GM12878 (cell line): Measurements from ENCODE around the gene KRTAP5-10. TPM values are rescaled to one million over a fixed set of nuclear protein-coding genes. Genes with fewer than 3 reads are reported as not detected.
"Not testable (repeated sequence)": the region's sequence is repeated elsewhere in the genome, so short reads cannot be mapped to it uniquely, and the experiment has no call there.

Experiments
- ATAC-seq: fragments of 200-7000 bp; cut with Tn5 transposase; 3 replicates; pipeline ENCODE4 v1.9.1; 2020; ENCODE audit warnings: mild to moderate bottlenecking, moderate library complexity
- BruUV-seq: library from RNA; stranded (reverse); fragments of 400-500 nt; replicated peaks from 2 replicates; lab custom pipeline; 2021; lab: Mats Ljungman, UMichigan
- CTCF ChIA-PET: fragments of 300-600 bp; sonication (Branson Sonifier 250); formaldehyde crosslinking; extraction: SDS; loops from one replicate; lab custom pipeline; 2021; ENCODE audit warnings: inconsistent platforms; lab: Yijun Ruan, JAX
- POLR2A ChIA-PET: fragments of 350-600 bp; formaldehyde crosslinking; extraction: SDS; loops from one replicate; lab custom pipeline; 2021; ENCODE audit warnings: inconsistent platforms; lab: Charles Lee
- RAD21 ChIA-PET: fragments of 300-600 bp; sonication (Branson Sonifier 250); formaldehyde crosslinking; loops from one replicate; lab custom pipeline; 2023; ENCODE audit warnings: antibody characterized with exemption; ENCODE audit not compliant: unreplicated experiment; lab: Charles Lee
- SMC1A ChIA-PET: fragments of 300-600 bp; sonication (Branson Sonifier 250); formaldehyde crosslinking; loops from one replicate; lab custom pipeline; 2023; ENCODE audit not compliant: unreplicated experiment, uncharacterized antibody; lab: Charles Lee
- DNase-seq: peaks from one replicate; pipeline ENCODE4 v3.0.0-alpha.2; 2011; ENCODE audit warnings: low read depth, low spot score
- FAIRE-seq: peaks from 3 replicates; lab custom pipeline; 2011; peaks lifted over from hg19 to GRCh38; lab: Jason Lieb, UNC
- H2AFZ ChIP-seq: 2 replicates; pipeline ENCODE4 v1.6.0; 2011; ENCODE audit warnings: low read depth, low read length, control low read depth; ENCODE audit not compliant: control insufficient read depth
- H3K27ac ChIP-seq: 2 replicates; pipeline ENCODE4 v1.5.1; 2011; ENCODE audit warnings: control low read depth; ENCODE audit not compliant: control insufficient read depth, insufficient read depth
- H3K27me3 ChIP-seq, 2 experiments: replicated peaks in 1 of 2; 2 replicates each; pipeline versions ENCODE4 v1.6.0 to v1.6.1; 2011; ENCODE audit warnings: low read length in 1 of 2; ENCODE audit not compliant: control insufficient read depth in 2 of 2, insufficient read depth in 2 of 2
- H3K36me3 ChIP-seq, 2 experiments: 2 replicates each; pipeline ENCODE4 v1.5.1; 2011; ENCODE audit warnings: low read length in 1 of 2; ENCODE audit not compliant: control insufficient read depth in 2 of 2, insufficient read depth in 2 of 2
- H3K4me1 ChIP-seq: 2 replicates; pipeline ENCODE4 v1.6.1; 2011; ENCODE audit warnings: mild to moderate bottlenecking, low read length, moderate library complexity, mixed read lengths; ENCODE audit not compliant: control insufficient read depth, insufficient read depth
- H3K4me2 ChIP-seq: 2 replicates; pipeline ENCODE4 v1.6.0; 2011; ENCODE audit warnings: control low read depth; ENCODE audit not compliant: control insufficient read depth, insufficient read depth
- H3K4me3 ChIP-seq: fragments of 200-600 bp; sonication (generic); 2 replicates; pipeline ENCODE4 v1.5.1; 2016
- H3K79me2 ChIP-seq: 2 replicates; pipeline ENCODE4 v1.6.0; 2011; ENCODE audit warnings: low read length; ENCODE audit not compliant: control insufficient read depth, insufficient read depth
- H3K9ac ChIP-seq: 2 replicates; pipeline ENCODE4 v1.8.0; 2011; ENCODE audit warnings: low read length, control low read depth, mixed read lengths; ENCODE audit not compliant: control insufficient read depth, insufficient read depth
- H3K9me3 ChIP-seq: replicated peaks from 3 replicates; pipeline ENCODE4 v1.5.1; 2011; ENCODE audit warnings: mild to moderate bottlenecking, low read length; ENCODE audit not compliant: control insufficient read depth, insufficient read depth
- H4K20me1 ChIP-seq: 2 replicates; pipeline ENCODE4 v1.6.0; 2011; ENCODE audit not compliant: control insufficient read depth, insufficient read depth
- WGBS: methylation state at CpG from one replicate; pipeline ENCODE4 v1.1.6; 2016; ENCODE audit warnings: low lambda C conversion rate; ENCODE audit not compliant: insufficient replicate concordance, insufficient coverage; ENCODE audit errors: missing lambda C conversion rate; 5-methylcytosine and 5-hydroxymethylcytosine counted together
- in situ Hi-C: fragments of 300-500 bp; cut with MboI; formaldehyde crosslinking; loops from 9 replicates; pipeline ENCODE4 v1.14.3; 2018; ENCODE audit warnings: mixed read lengths
- intact Hi-C: fragments of 100-400 bp; cut with micrococcal nuclease; formaldehyde crosslinking; loops from one replicate; pipeline ENCODE4 v1.14.2; 2022; ENCODE audit not compliant: unreplicated experiment
- polyA plus RNA-seq, 11 experiments: library from polyadenylated mRNA; depleted of rRNA in 4 of 11; unstranded in 6 of 11; stranded (reverse) in 5 of 11; fragments of >200 nt; fragmentation: Nextera tagmentation in 4 of 11; fragmentation: Illumina TruSeq in 1 of 11; extraction: Ambion mirVana in 4 of 11; extraction: Trizol in 1 of 11; gene quantifications; 1 replicate in 1 of 11; 2 replicates in 10 of 11; pipeline versions ENCODE4 v1.2.1 to v1.2.3, GENCODE V29; 2011 to 2016; ENCODE audit warnings: inconsistent platforms in 2 of 11, missing spikeins in 2 of 11, low read depth in 1 of 11
- small RNA-seq: library from RNA; depleted of rRNA; stranded (forward); fragments of <200 nt; gene quantifications from one replicate; pipeline ENCODE3, GENCODE V24; 2014
- total RNA-seq, 4 experiments: library from RNA; depleted of rRNA in 3 of 4; stranded (reverse); fragments of >200 nt in 3 of 4; fragmentation: Illumina TruSeq in 1 of 4; extraction: Trizol in 1 of 4; gene quantifications; 2 replicates each; pipeline versions ENCODE4 v1.2.1 to v1.2.3, GENCODE V29; 2013 to 2021

Gene KRTAP5-10
- total and polyA plus RNA-seq, 10 of the 15 experiments (the other 5 are each of a cell fraction or from before 2014, with no cell fraction given) = 0.06 to 0.10 (median 0.06) TPM; not detected in 7

GRCh38 chr11:71615003-71615402 lies 49.6 kb downstream of the KRTAP5-10 start:
- FAIRE-seq, H2AFZ ChIP-seq, SMC1A ChIA-PET, H3K79me2 ChIP-seq, H3K4me1 ChIP-seq, H3K4me3 ChIP-seq, DNase-seq, ATAC-seq, BruUV-seq, H3K4me2 ChIP-seq, H3K9ac ChIP-seq, H4K20me1 ChIP-seq, CTCF ChIA-PET, H3K9me3 ChIP-seq, intact Hi-C loops, RAD21 ChIA-PET, H3K27me3 ChIP-seq, POLR2A ChIA-PET, H3K27ac ChIP-seq, H3K36me3 ChIP-seq: not testable (repeated sequence)
- in situ Hi-C loops = loop anchor here (10.0 kb wide), 1 partner anchor 120 kb away; no protein-coding TSS in a partner anchor
- WGBS = 52% methylated on average over 12 of the region's 12 CpGs

Small RNAs within 50 kb of the gene (small RNA-seq; reads per million reads assigned to genes)
- gene AP000867.1 = not detected
- gene KRTAP5-14P = not detected

Other genes with a start within 250 kb of the KRTAP5-10 start
- 86.7 and 92.6 TPM in 2 replicates for gene DHCR7, start 117.2 kb upstream of the KRTAP5-10 start, total RNA-seq (2014; rRNA removed)
- gene DHCR7, start 117.2 kb upstream of the KRTAP5-10 start, total RNA-seq (2014; rRNA removed; fragmentation: Illumina TruSeq; extraction: Trizol) = 30.7 and 31.2 TPM in 2 replicates
- 115 and 126 TPM in 2 replicates for gene DHCR7, start 117.2 kb upstream of the KRTAP5-10 start, total RNA-seq (2021)
- 36.1 and 106 TPM in 2 replicates for gene DHCR7, start 117.2 kb upstream of the KRTAP5-10 start, polyA plus RNA-seq (2011; rRNA removed)
- gene DHCR7, start 117.2 kb upstream of the KRTAP5-10 start, polyA plus RNA-seq (2014; fragmentation: Illumina TruSeq; extraction: Trizol) = 54.0 and 92.0 TPM in 2 replicates
- gene DHCR7, start 117.2 kb upstream of the KRTAP5-10 start, polyA plus RNA-seq (2014; fragmentation: Nextera tagmentation; extraction: Ambion mirVana) = 10 to 100 TPM in 1 of 2 experiments, 1 to 10 TPM in 1; 4.2 to 13.8 TPM
- gene DHCR7, start 117.2 kb upstream of the KRTAP5-10 start, polyA plus RNA-seq (2014; rRNA removed) = 67.8 and 79.5 TPM in 2 replicates
- gene DHCR7, start 117.2 kb upstream of the KRTAP5-10 start, polyA plus RNA-seq (2016; fragmentation: Nextera tagmentation; extraction: Ambion mirVana) = 10 to 100 TPM; 46.1 to 47.8 TPM
- gene NADSYN1, start 112.4 kb upstream of the KRTAP5-10 start, total RNA-seq (2014; rRNA removed) = 83.2 and 89.2 TPM in 2 replicates
- gene NADSYN1, start 112.4 kb upstream of the KRTAP5-10 start, total RNA-seq (2014; rRNA removed; fragmentation: Illumina TruSeq; extraction: Trizol) = 57.4 and 57.5 TPM in 2 replicates
- 83.1 and 90.2 TPM in 2 replicates for gene NADSYN1, start 112.4 kb upstream of the KRTAP5-10 start, total RNA-seq (2021)
- 62.0 and 75.2 TPM in 2 replicates for gene NADSYN1, start 112.4 kb upstream of the KRTAP5-10 start, polyA plus RNA-seq (2011; rRNA removed)
- gene NADSYN1, start 112.4 kb upstream of the KRTAP5-10 start, polyA plus RNA-seq (2014; fragmentation: Illumina TruSeq; extraction: Trizol) = 51.4 and 57.4 TPM in 2 replicates
- gene NADSYN1, start 112.4 kb upstream of the KRTAP5-10 start, polyA plus RNA-seq (2014; fragmentation: Nextera tagmentation; extraction: Ambion mirVana) = 10 to 100 TPM; 12.2 to 18.8 TPM
- 88.9 and 89.0 TPM in 2 replicates for gene NADSYN1, start 112.4 kb upstream of the KRTAP5-10 start, polyA plus RNA-seq (2014; rRNA removed)
- 10 to 100 TPM; 66.7 to 72.3 TPM for gene NADSYN1, start 112.4 kb upstream of the KRTAP5-10 start, polyA plus RNA-seq (2016; fragmentation: Nextera tagmentation; extraction: Ambion mirVana)
- gene KRTAP5-7, start 38.3 kb upstream of the KRTAP5-10 start, total RNA-seq (2014; rRNA removed) = 0.05 TPM in 1 of 2 replicates, not detected in the other
- not detected in 2 replicates for gene KRTAP5-7, start 38.3 kb upstream of the KRTAP5-10 start, total RNA-seq (2014; rRNA removed; fragmentation: Illumina TruSeq; extraction: Trizol)
- not detected in 2 replicates for gene KRTAP5-7, start 38.3 kb upstream of the KRTAP5-10 start, total RNA-seq (2021)
- gene KRTAP5-7, start 38.3 kb upstream of the KRTAP5-10 start, polyA plus RNA-seq (2011; rRNA removed) = 0.07 and 0.10 TPM in 2 replicates
- 0.15 and 0.17 TPM in 2 replicates for gene KRTAP5-7, start 38.3 kb upstream of the KRTAP5-10 start, polyA plus RNA-seq (2014; fragmentation: Illumina TruSeq; extraction: Trizol)
- under 1 TPM in 1 of 2 experiments, not detected in 1; 0.23 TPM for gene KRTAP5-7, start 38.3 kb upstream of the KRTAP5-10 start, polyA plus RNA-seq (2014; fragmentation: Nextera tagmentation; extraction: Ambion mirVana)
- 0.23 TPM in 1 of 2 replicates, not detected in the other for gene KRTAP5-7, start 38.3 kb upstream of the KRTAP5-10 start, polyA plus RNA-seq (2014; rRNA removed)
- gene KRTAP5-7, start 38.3 kb upstream of the KRTAP5-10 start, polyA plus RNA-seq (2016; fragmentation: Nextera tagmentation; extraction: Ambion mirVana) = not detected
- gene KRTAP5-8, start 27.5 kb upstream of the KRTAP5-10 start, total RNA-seq (2014; rRNA removed) = 0.22 TPM in 1 of 2 replicates, not detected in the other
- not detected in 2 replicates for gene KRTAP5-8, start 27.5 kb upstream of the KRTAP5-10 start, total RNA-seq (2014; rRNA removed; fragmentation: Illumina TruSeq; extraction: Trizol)
- 0.36 TPM in 1 of 2 replicates, not detected in the other for gene KRTAP5-8, start 27.5 kb upstream of the KRTAP5-10 start, total RNA-seq (2021)
- 0.10 and 0.15 TPM in 2 replicates for gene KRTAP5-8, start 27.5 kb upstream of the KRTAP5-10 start, polyA plus RNA-seq (2011; rRNA removed)
- 0.12 and 0.38 TPM in 2 replicates for gene KRTAP5-8, start 27.5 kb upstream of the KRTAP5-10 start, polyA plus RNA-seq (2014; fragmentation: Illumina TruSeq; extraction: Trizol)
- gene KRTAP5-8, start 27.5 kb upstream of the KRTAP5-10 start, polyA plus RNA-seq (2014; fragmentation: Nextera tagmentation; extraction: Ambion mirVana) = under 1 TPM in 1 of 2 experiments, not detected in 1; 0.07 TPM
- not detected in 2 replicates for gene KRTAP5-8, start 27.5 kb upstream of the KRTAP5-10 start, polyA plus RNA-seq (2014; rRNA removed)
- not detected for gene KRTAP5-8, start 27.5 kb upstream of the KRTAP5-10 start, polyA plus RNA-seq (2016; fragmentation: Nextera tagmentation; extraction: Ambion mirVana)
- gene KRTAP5-9, start 17.1 kb upstream of the KRTAP5-10 start, total RNA-seq (2014; rRNA removed) = not detected in 2 replicates
- 0.18 TPM in 1 of 2 replicates, not detected in the other for gene KRTAP5-9, start 17.1 kb upstream of the KRTAP5-10 start, total RNA-seq (2014; rRNA removed; fragmentation: Illumina TruSeq; extraction: Trizol)
- gene KRTAP5-9, start 17.1 kb upstream of the KRTAP5-10 start, total RNA-seq (2021) = not detected in 2 replicates
- gene KRTAP5-9, start 17.1 kb upstream of the KRTAP5-10 start, polyA plus RNA-seq (2011; rRNA removed) = 0.13 and 0.20 TPM in 2 replicates
- 0.06 TPM in 1 of 2 replicates, not detected in the other for gene KRTAP5-9, start 17.1 kb upstream of the KRTAP5-10 start, polyA plus RNA-seq (2014; fragmentation: Illumina TruSeq; extraction: Trizol)
- under 1 TPM in 1 of 2 experiments, not detected in 1; 0.07 TPM for gene KRTAP5-9, start 17.1 kb upstream of the KRTAP5-10 start, polyA plus RNA-seq (2014; fragmentation: Nextera tagmentation; extraction: Ambion mirVana)
- 0.06 and 0.38 TPM in 2 replicates for gene KRTAP5-9, start 17.1 kb upstream of the KRTAP5-10 start, polyA plus RNA-seq (2014; rRNA removed)
- gene KRTAP5-9, start 17.1 kb upstream of the KRTAP5-10 start, polyA plus RNA-seq (2016; fragmentation: Nextera tagmentation; extraction: Ambion mirVana) = under 1 TPM in 1 of 2 experiments, not detected in 1; 0.24 TPM
- not detected in 2 replicates for gene KRTAP5-11, start 17.3 kb downstream of the KRTAP5-10 start, total RNA-seq (2014; rRNA removed)
- not detected in 2 replicates for gene KRTAP5-11, start 17.3 kb downstream of the KRTAP5-10 start, total RNA-seq (2014; rRNA removed; fragmentation: Illumina TruSeq; extraction: Trizol)
- not detected in 2 replicates for gene KRTAP5-11, start 17.3 kb downstream of the KRTAP5-10 start, total RNA-seq (2021)
- not detected in 2 replicates for gene KRTAP5-11, start 17.3 kb downstream of the KRTAP5-10 start, polyA plus RNA-seq (2011; rRNA removed)
- not detected in 2 replicates for gene KRTAP5-11, start 17.3 kb downstream of the KRTAP5-10 start, polyA plus RNA-seq (2014; fragmentation: Illumina TruSeq; extraction: Trizol)
- not detected for gene KRTAP5-11, start 17.3 kb downstream of the KRTAP5-10 start, polyA plus RNA-seq (2014; fragmentation: Nextera tagmentation; extraction: Ambion mirVana)
- not detected in 2 replicates for gene KRTAP5-11, start 17.3 kb downstream of the KRTAP5-10 start, polyA plus RNA-seq (2014; rRNA removed)
- gene KRTAP5-11, start 17.3 kb downstream of the KRTAP5-10 start, polyA plus RNA-seq (2016; fragmentation: Nextera tagmentation; extraction: Ambion mirVana) = not detected